Endothelial cell of umbilical vein (primary cell): Measurements from ENCODE around the gene SULT1A1.

ENCODE experiments used
- EZH2 ChIP-seq: IDR thresholded peaks from 2 replicates; pipeline ENCODE4 v1.6.1; 2012; ENCODE audit warnings: borderline replicate concordance, low read depth, mild to moderate bottlenecking, moderate library complexity, low read length, inconsistent platforms; ENCODE audit not compliant: severe bottlenecking
- FOS ChIP-seq: IDR thresholded peaks from 2 replicates; pipeline ENCODE4 v1.6.1; 2011; ENCODE audit warnings: mild to moderate bottlenecking, low read length, moderate library complexity, borderline replicate concordance; ENCODE audit not compliant: insufficient read depth
- GATA2 ChIP-seq: IDR thresholded peaks from 2 replicates; pipeline ENCODE4 v1.7.0; 2011; ENCODE audit warnings: low read depth, mild to moderate bottlenecking, moderate library complexity, mixed read lengths, low read length; ENCODE audit not compliant: insufficient read length, insufficient read depth
- JUN ChIP-seq: IDR thresholded peaks from 2 replicates; pipeline ENCODE4 v1.6.1; 2011; ENCODE audit warnings: borderline replicate concordance, low read depth; ENCODE audit not compliant: insufficient read length, insufficient read depth
- MYC ChIP-seq: IDR thresholded peaks from one replicate; pipeline ENCODE4 v1.6.1; 2011; ENCODE audit warnings: mild to moderate bottlenecking, low read depth, low read length
- POLR2A ChIP-seq: IDR thresholded peaks from 2 replicates; pipeline ENCODE4 v1.6.1; 2012; ENCODE audit warnings: low read depth, mild to moderate bottlenecking, control low read depth, low read length
- POLR2AphosphoS5 ChIP-seq: IDR thresholded peaks from 2 replicates; pipeline ENCODE4 v1.6.1; 2012; ENCODE audit warnings: low read depth, mild to moderate bottlenecking, control low read depth, low read length, moderate library complexity; ENCODE audit not compliant: insufficient read depth
- TF ChIP-seq, protein P1 (sequence below): IDR thresholded peaks from 2 replicates; pipeline ENCODE4 v1.6.1; 2011; ENCODE audit not compliant: insufficient read depth, insufficient read length
- TF ChIP-seq, protein P2 (sequence below), 2 donors: IDR thresholded peaks; 1 replicate in 1 of 2; 2 replicates in 1 of 2; pipeline ENCODE4 v1.5.1; 2011; ENCODE audit warnings: low read length in 2 of 2, mild to moderate bottlenecking in 2 of 2, moderate library complexity in 2 of 2, control low read depth in 1 of 2, inconsistent platforms in 1 of 2, low read depth in 1 of 2; ENCODE audit not compliant: insufficient read depth in 1 of 2; ENCODE audit errors: extremely low read depth in 1 of 2

DNA sequence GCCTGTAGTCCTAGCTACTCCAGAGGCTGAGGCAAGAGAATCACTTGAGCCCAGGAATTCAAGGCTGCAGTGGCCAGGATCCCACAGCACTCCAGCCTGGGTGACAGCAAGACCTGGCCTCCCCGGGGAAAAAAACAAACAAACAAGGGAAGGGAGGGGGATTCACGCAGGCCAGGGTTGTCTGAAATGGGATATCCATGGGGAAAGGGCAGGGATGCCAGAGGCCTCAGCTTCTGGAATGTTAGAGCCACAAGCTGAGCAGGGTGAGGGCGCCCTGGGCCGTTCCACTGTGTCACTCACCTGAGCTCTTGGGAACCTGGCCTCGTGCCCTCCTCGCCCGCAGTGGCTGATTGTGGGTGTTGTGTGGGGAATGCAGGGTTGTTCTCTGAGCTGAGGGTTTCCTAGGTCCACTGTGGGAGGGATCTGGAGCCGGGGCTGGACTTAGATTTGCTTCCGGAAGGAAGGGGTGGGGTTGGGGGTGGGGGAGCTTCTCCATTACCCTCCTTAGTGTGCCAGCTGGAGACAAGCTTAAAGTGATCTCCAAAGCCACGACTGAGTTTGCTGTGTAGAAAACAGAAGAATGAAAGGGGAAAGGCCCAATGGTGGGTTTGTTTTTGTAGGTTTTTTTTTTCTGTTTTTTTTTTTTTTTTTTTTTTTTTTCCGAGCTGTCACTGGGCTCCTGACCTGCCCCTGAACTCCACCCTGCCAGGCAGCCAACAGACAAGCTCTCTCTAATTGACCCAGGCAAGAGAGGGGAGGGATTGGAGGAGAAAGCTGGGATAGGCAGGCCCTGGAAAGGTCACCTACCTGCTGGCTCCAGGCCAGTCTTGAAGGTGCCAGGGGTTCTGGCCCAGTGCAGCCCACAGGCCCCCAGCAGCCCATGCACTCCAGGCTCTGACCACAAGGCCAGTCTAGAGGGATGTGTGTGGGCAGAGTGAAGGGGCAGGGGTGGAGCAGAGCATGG is at the start of gene SULT1A1:
- TF ChIP-seq, protein P1, sequence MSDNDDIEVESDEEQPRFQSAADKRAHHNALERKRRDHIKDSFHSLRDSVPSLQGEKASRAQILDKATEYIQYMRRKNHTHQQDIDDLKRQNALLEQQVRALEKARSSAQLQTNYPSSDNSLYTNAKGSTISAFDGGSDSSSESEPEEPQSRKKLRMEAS: no peak
- TF ChIP-seq, protein P2, sequence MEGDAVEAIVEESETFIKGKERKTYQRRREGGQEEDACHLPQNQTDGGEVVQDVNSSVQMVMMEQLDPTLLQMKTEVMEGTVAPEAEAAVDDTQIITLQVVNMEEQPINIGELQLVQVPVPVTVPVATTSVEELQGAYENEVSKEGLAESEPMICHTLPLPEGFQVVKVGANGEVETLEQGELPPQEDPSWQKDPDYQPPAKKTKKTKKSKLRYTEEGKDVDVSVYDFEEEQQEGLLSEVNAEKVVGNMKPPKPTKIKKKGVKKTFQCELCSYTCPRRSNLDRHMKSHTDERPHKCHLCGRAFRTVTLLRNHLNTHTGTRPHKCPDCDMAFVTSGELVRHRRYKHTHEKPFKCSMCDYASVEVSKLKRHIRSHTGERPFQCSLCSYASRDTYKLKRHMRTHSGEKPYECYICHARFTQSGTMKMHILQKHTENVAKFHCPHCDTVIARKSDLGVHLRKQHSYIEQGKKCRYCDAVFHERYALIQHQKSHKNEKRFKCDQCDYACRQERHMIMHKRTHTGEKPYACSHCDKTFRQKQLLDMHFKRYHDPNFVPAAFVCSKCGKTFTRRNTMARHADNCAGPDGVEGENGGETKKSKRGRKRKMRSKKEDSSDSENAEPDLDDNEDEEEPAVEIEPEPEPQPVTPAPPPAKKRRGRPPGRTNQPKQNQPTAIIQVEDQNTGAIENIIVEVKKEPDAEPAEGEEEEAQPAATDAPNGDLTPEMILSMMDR (IDR thresholded peaks at IDR 0.05; ENCODE audit: extremely low read depth in 1 of 2, insufficient read depth in 1 of 2, low read depth in 1 of 2, low read length in 2 of 2): no peak
- TF ChIP-seq POLR2AphosphoS5 (no peak), POLR2A (no peak), EZH2 (no peak), JUN (no peak), GATA2 (no peak), FOS (no peak), MYC (no peak)
